ENCODE data around the gene CARMIL3. TPM values are rescaled to one million over a fixed set of nuclear protein-coding genes. Genes with fewer than 3 reads are reported as not detected.
"Not testable (repeated sequence)": the region's sequence is repeated elsewhere in the genome, so short reads cannot be mapped to it uniquely, and the experiment has no call there.

The CARMIL3 gene
- total RNA-seq, 1 experiment from 2014 or later: 0.66 TPM

- in situ Hi-C loops (cut with HindIII; ENCODE audit: low pct_unique_long_range_greater_than_20kb, low sequenced_read_pairs): no loop called here
- DNase-seq (ENCODE audit: low read depth, low spot score): no peak
Measured at GRCh38 chr14:24098229-24098926, 46.6 kb downstream of the CARMIL3 start.

- DNase-seq (ENCODE audit: low read depth, low spot score): no peak
- in situ Hi-C loops (cut with HindIII; ENCODE audit: low pct_unique_long_range_greater_than_20kb, low sequenced_read_pairs): no loop called here
Measured at GRCh38 chr14:24098927-24099813, 47.4 kb downstream of the CARMIL3 start.

DNA sequence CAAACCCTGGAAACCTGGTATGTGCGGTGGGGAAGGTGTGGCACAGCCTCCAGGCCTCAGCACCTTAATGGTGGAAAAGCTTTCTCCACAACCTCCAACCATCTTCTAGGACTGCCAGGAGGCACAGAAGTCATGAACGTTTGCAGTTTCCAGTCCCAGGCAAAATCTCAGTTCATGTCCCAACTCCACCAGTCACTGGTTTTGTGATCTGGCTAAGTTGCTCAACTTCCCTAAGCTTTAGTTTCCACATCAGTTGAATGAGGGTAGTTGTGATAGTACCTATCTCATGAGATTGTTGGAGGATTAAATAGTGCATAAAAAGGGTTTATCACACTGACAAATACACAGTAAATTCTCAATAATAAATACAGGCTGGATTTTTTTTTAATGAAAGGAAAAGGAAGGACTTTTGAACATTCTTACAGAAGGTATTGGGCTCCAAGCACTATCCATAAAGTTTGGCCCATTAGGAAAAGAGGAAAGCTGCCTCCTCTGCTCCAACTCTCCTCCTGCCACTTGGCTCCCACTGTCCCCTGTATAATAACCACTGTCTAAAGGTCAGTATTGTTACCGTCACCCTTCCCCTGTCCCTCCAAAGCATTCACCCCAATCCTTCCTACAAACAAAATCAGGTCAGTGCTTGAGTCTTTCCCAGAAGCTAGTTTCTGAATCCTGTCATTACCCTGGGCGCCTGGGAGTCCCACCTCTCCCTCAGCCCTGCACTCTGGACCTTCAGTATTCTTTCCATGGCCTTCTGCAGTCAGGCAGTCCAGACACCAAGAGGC, 48.6 kb downstream of the CARMIL3 start:
- in situ Hi-C loops (cut with HindIII; ENCODE audit: low pct_unique_long_range_greater_than_20kb, low sequenced_read_pairs): no loop called here
- no peak for DNase-seq (ENCODE audit: low read depth, low spot score)

DNA sequence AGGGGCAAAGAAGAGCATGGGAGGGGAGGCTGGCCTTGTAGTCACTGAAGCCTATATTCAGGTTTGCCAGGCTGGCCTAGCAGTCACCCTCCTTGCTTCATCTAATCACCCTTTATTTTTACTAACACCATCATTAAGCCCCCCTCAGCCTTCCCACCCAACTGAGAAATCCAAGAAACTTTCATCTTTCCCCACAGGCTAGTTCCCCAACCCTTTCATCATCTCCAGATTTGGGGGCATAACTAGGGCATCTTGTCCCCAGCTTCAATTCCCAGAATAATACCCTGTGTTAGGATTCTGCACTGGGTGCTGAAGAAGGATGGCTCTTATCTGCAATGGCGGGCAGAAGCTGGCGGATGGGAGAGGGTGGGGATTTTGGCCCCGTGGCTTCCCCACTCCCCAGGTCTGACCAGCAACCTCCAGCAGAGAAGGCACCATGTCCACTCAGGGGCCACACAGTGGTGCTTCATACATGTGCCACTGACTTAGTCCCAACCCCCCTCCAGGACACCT, 49.2 kb downstream of the CARMIL3 start:
- in situ Hi-C loops (cut with HindIII; ENCODE audit: low pct_unique_long_range_greater_than_20kb, low sequenced_read_pairs): no loop called here
- no peak for DNase-seq (ENCODE audit: low read depth, low spot score)

- in situ Hi-C loops (cut with HindIII; ENCODE audit: low pct_unique_long_range_greater_than_20kb, low sequenced_read_pairs): no loop called here
- no peak for DNase-seq (ENCODE audit: low read depth, low spot score)
Measured at GRCh38 chr14:24102357-24103048, 50.7 kb downstream of the CARMIL3 start.

GRCh38 chr14:24103451-24103850, 51.6 kb downstream of the CARMIL3 start:
- no peak for DNase-seq (ENCODE audit: low read depth, low spot score)
- in situ Hi-C loops (cut with HindIII; ENCODE audit: low pct_unique_long_range_greater_than_20kb, low sequenced_read_pairs): no loop called here

DNA sequence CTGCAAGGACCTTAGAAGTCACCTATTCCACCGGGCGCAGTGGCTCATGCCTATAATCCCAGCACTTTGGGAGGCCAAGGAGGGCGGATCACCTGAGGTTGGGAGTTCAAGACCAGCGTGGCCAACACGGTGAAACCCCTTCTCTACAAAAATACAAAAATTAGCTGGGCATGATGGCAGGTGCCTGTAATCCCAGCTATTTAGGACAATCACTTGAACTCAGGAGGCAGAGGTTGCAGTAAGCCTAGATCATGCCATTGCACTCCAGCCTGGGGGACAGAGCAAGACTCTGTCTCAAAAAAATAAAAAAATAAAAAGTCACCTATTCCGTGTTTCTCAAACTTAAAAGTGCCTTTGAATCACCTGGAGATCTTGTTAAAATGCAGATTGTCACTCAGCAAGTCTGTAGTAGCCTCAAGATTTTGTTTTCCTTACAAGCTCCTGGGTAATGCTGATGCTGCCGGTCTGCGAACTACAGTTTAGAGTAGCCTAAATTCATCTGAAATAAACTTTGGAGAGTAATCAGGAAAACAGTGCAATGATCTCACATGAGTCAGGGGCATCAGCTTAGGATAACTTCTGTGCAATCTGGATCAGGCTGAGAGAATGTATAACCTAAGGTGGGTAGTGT, 53.9 kb downstream of the CARMIL3 start:
- DNase-seq (ENCODE audit: low read depth, low spot score); in situ Hi-C loops (cut with HindIII; ENCODE audit: low pct_unique_long_range_greater_than_20kb, low sequenced_read_pairs): not testable (repeated sequence)

- no peak for DNase-seq (ENCODE audit: low read depth, low spot score)
- in situ Hi-C loops (cut with HindIII; ENCODE audit: low pct_unique_long_range_greater_than_20kb, low sequenced_read_pairs): no loop called here
Measured at GRCh38 chr14:24106672-24107271, 55.0 kb downstream of the CARMIL3 start.

- in situ Hi-C loops (cut with HindIII; ENCODE audit: low pct_unique_long_range_greater_than_20kb, low sequenced_read_pairs): no loop called here
- no peak for DNase-seq (ENCODE audit: low read depth, low spot score)
Measured at GRCh38 chr14:24108336-24108874, 56.6 kb downstream of the CARMIL3 start.

- in situ Hi-C loops (cut with HindIII; ENCODE audit: low pct_unique_long_range_greater_than_20kb, low sequenced_read_pairs): no loop called here
- no peak for DNase-seq (ENCODE audit: low read depth, low spot score)
Measured at GRCh38 chr14:24110060-24110459, 58.3 kb downstream of the CARMIL3 start.

DNA sequence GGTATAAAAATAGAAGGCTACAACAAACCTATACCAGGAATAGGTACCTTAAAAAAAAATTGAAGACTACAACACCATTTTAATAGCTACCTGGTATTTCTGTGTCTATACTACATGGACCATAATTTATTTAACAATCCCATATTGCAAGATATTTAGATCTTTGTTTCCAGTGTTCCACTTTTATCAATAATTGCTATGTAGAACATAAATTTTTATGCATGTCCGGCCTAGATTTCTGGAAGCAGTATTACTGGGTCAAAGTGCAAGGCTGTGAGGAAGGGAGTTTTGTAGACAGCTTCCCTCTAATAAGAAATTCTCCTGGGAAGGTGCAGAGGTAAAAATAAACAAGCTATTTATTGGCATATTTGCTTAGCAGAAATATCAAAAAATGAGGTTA, 58.7 kb downstream of the CARMIL3 start:
- in situ Hi-C loops (cut with HindIII; ENCODE audit: low pct_unique_long_range_greater_than_20kb, low sequenced_read_pairs): no loop called here
- no peak for DNase-seq (ENCODE audit: low read depth, low spot score)

GRCh38 chr14:24113379-24113800, 61.6 kb downstream of the CARMIL3 start:
- no peak for DNase-seq (ENCODE audit: low read depth, low spot score)
- in situ Hi-C loops (cut with HindIII; ENCODE audit: low pct_unique_long_range_greater_than_20kb, low sequenced_read_pairs): no loop called here

DNA sequence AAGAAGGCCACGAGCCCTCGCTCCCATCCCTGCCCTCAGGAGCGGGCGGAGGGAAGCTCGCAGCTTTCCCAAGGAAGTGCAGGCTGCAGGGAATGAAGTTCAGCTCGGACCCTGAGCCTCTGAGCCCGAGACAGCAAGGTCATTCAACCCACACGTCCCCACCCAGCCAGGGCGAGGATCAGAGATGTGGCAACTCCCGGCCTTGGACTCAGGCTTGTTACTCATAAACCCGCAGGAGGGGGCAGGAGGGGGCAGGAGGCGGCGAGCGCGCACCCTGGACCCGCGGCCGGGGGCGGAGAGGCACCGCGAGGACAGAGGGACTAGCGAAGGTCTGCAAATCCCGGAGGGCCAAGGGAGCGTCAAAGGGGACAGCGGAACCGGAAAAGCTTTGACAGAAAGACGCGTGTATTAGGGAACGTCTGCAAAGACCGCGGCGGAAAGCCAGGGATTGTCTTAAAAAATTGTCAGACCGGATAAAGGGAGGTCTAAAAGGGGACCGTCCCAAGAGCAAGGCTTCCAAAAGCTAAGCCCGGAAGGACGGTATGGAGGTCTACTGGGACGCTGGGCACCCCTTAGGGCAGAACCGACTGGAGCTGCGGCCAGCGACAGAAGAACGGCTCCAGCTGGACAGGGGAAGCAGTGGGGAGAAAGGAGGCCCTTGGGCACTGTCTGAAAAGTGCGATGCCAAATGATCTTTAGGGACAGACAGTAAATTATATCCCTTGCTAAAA, 62.2 kb downstream of the CARMIL3 start:
- in situ Hi-C loops (cut with HindIII; ENCODE audit: low pct_unique_long_range_greater_than_20kb, low sequenced_read_pairs): no loop called here
- peak; percentile 83 for DNase-seq (ENCODE audit: low read depth, low spot score)

DNA sequence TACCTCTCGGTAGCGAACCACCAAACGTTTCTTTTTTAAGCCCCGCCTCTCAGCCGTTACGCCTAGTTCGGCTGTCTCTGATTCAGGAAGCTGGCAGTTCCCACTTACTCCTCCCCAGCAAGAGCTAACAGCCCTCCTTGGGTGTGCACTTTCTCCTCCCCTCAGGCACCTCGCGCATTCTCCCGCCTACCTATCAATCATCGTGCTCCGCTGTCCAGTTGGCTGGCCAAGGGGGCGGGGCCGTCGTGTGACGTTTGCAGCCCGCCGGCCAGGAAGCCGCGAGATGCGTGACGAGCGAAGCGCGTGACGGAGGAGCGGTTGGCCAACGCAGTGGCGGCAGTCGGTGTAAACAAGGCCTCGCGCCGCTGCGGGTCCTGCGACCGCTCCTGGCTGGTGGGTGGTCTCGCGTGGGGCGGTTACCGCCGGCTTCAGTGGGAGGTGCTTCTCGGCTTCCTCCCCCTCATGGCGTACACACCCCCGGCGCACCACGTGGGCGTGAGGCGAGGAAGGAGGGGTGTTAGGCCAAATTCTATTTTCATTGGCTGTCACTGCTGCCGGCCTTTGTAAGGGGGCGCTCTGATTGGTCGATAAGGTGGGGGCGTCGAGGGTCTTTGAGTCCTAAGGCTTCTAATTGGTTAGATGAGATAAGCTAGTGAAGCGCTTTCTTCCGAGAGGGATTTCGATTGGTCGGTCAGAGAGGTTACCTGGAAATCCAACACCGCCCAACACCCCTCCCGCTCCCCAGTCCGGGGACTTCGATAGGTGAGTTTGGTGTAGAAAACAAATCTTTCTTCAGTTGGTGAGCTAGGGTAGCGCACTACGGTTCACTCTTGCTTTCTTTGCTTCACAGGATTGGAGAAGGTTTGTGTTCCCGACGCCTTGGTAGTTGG, 63.0 kb downstream of the CARMIL3 start, which contains the start of the genes DCAF11 and NRL:
DCAF11 (plus strand) TSS at position 246 of the 890 bp plus-strand sequence. CDS start 818 bp downstream, outside the sequence.
NRL (minus strand) TSS at position 418 of the 890 bp plus-strand sequence. CDS start 32,101 bp downstream, outside the sequence.
- peak; percentile 99 for DNase-seq (ENCODE audit: low read depth, low spot score)
- in situ Hi-C loops (cut with HindIII; ENCODE audit: low pct_unique_long_range_greater_than_20kb, low sequenced_read_pairs): no loop called here
